ENCODE results near the gene C1QL4.
"Not testable (repeated sequence)": the region's sequence is repeated elsewhere in the genome, so short reads cannot be mapped to it uniquely, and the experiment has no call there.

C1QL4 gene

GRCh38 chr12:49334226-49334625 is 2.8 kb downstream of the C1QL4 start:
- no peak for DNase-seq (ENCODE audit: low read depth)
- no peak for TF ChIP-seq CTCF (IDR thresholded peaks at IDR 0.05; ENCODE audit: control insufficient read depth, insufficient read depth, low read depth, low read length, missing control alignments)
- H3K4me3 ChIP-seq (ENCODE audit: control insufficient read depth, low read depth, low read length): no peak overlapping the region

GRCh38 chr12:49333778-49334177 is 3.2 kb downstream of the C1QL4 start:
- not testable (repeated sequence) for DNase-seq (ENCODE audit: low read depth); H3K4me3 ChIP-seq (ENCODE audit: control insufficient read depth, low read depth, low read length)

- TF ChIP-seq CTCF (IDR thresholded peaks at IDR 0.05; ENCODE audit: control insufficient read depth, insufficient read depth, low read depth, low read length, missing control alignments): no peak
- DNase-seq (ENCODE audit: low read depth): no peak
- H3K4me3 ChIP-seq (ENCODE audit: control insufficient read depth, low read depth, low read length): no peak overlapping the region
These were observed 4.1 kb downstream of the C1QL4 start for GRCh38 chr12:49332891-49333371.

DNA sequence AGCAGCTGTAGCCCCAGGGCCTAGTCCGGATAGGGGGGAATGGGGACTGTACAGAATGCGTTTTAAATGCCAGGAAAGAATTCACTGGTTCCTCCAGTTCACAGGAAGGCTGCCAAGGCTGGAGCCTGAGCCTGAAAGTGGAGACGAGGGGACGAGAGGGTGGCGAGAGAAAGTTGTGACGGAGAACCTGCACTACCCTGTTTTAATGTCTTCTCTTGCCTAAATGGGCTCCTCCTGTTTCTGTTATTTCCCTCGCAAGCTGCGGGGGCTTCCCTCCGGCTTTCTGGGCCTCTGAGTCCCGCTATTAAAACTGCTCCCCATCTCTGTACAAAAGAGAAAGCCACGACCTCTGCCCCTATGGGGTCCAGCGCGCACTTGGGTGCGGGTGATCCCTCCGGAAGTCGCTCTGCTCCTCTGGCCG is 4.5 kb downstream of the C1QL4 start:
- no peak for TF ChIP-seq CTCF (IDR thresholded peaks at IDR 0.05; ENCODE audit: control insufficient read depth, insufficient read depth, low read depth, low read length, missing control alignments)
- no peak for DNase-seq (ENCODE audit: low read depth)
- H3K4me3 ChIP-seq (ENCODE audit: control insufficient read depth, low read depth, low read length): no peak overlapping the region

GRCh38 chr12:49331380-49332222 is 5.4 kb downstream of the C1QL4 start:
- no peak overlapping the region for H3K4me3 ChIP-seq (ENCODE audit: control insufficient read depth, low read depth, low read length)
- peak; percentile 40 for DNase-seq (ENCODE audit: low read depth)
- TF ChIP-seq CTCF (IDR thresholded peaks at IDR 0.05; ENCODE audit: control insufficient read depth, insufficient read depth, low read depth, low read length, missing control alignments): peak; percentile 91

GRCh38 chr12:49330631-49331379 is 6.2 kb downstream of the C1QL4 start:
- no peak for TF ChIP-seq CTCF (IDR thresholded peaks at IDR 0.05; ENCODE audit: control insufficient read depth, insufficient read depth, low read depth, low read length, missing control alignments)
- DNase-seq (ENCODE audit: low read depth): no peak
- H3K4me3 ChIP-seq (ENCODE audit: control insufficient read depth, low read depth, low read length): no peak overlapping the region

All from AG09309 (cell line).